KG1 (cell line): ENCODE data around the gene ZHX3.

ENCODE experiments used
- DNase-seq: peaks from one replicate; lab custom pipeline; 2025; lab: John Stamatoyannopoulos, UW

Gene ZHX3

GRCh38 chr20:41300383-41300782, 17.1 kb downstream of the ZHX3 start:
- DNase-seq: no peak

- DNase-seq: no peak
These were observed 17.6 kb downstream of the ZHX3 start for GRCh38 chr20:41299899-41300298.

GRCh38 chr20:41293269-41294037, 24.1 kb downstream of the ZHX3 start:
- DNase-seq: no peak

GRCh38 chr20:41290804-41291389, 26.6 kb downstream of the ZHX3 start:
- DNase-seq: no peak

DNA sequence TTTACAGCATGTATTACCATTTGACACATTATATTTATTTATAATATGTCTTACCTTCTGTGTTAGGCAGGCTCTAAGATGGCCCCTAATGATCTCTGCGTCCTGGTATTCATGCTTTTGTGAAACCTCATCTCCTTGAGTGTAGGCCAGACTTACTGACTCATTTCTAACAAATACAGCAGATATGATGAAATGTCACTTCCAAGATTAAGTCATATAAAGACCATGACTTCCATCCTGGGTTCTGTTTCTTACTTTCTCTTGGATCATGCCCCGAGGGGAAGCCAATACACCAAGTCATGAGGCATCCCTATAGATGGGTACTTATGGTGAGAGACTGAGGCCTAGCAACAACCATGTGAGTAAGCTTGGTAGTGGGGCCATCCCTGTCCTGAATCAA, 30.2 kb downstream of the ZHX3 start:
- no peak for DNase-seq

DNA sequence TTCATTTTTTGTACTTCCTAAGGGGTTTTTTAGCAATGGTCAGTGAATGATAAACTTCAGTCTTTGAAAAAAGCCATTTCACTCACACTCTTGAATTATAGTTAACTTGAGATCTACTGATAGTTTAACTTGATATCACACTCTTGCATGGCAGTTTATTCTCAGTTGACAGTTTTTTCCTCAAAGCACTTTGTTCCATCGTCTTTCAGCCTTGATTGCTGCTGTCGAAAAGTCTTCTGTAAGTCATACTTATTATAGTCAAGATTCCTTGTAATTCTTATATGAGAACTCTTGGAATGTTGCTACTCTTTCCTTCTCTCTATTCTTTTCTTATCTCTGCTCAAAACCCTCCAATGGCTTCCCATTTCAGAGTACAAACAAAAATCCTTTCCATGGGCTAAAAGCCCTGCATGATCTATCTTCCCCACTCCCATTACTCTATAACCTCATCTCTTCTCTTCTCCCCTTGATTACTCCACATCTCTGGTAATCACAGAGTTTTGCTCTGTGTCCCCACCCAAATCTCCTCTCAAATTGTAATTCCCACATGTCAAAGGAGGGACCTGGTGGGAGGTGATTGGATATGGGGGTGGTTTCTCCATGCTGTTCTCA, 31.2 kb downstream of the ZHX3 start:
- DNase-seq: no peak

GRCh38 chr20:41279546-41280225, 37.8 kb downstream of the ZHX3 start:
- DNase-seq: no peak

DNA sequence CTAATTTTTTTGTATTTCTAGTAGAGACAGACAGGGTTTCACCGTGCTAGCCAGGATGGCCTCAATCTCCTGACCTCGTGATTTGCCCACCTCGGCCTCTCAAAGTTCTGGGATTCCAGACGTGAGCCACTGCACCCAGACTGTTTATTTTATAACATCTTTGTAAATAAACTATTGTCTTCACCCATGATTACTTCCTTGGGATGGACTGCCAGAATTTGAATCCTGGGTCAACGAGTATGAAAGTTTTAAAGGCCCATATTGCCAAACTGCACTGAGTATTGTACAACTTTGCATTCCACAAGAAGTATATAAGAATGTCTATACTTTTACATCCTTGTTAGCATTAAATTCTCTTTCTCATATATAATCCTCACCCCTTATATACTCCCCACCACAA, 38.6 kb downstream of the ZHX3 start:
- DNase-seq: no peak

DNA sequence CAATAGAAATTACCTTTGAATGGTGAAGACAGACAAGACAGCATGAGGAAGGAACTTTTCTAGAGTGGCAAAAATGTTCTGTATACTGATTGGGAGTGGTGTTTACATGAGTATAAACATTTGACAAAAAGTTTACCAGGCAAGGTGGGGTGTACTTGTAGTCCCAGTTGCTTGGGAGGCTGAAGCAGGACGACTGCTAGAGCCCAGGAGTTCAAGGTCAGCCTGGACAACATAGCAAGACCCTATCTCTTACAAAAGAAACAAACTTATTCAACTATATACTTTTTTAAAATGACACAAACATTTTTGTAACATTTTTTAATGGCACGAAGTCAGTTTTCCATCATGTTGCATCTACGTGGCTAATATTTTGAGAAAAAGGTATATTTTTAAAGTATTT, 40.5 kb downstream of the ZHX3 start:
- no peak for DNase-seq

DNA sequence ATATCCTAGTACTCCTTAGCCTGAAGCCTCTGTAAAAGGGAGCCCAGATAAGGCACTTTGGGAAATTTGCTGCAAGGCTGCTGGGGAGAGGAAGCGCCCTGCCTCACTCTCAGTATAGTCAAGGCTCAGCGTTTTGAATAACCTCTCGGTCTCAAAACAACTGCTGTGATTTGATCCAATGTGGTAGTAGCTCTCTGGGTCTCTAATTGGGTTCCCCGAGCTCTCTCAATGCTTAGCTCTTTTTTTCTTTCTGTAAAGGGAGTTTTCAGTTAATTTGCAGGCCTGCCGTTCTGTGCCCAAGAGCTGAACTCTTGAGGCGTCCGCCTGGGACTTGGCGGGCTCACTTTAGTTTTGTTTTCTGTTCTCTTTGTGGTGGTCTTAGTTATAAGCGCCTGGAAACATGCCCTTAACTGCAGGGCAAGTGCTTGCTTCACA, 41.2 kb downstream of the ZHX3 start:
- no peak for DNase-seq

DNA sequence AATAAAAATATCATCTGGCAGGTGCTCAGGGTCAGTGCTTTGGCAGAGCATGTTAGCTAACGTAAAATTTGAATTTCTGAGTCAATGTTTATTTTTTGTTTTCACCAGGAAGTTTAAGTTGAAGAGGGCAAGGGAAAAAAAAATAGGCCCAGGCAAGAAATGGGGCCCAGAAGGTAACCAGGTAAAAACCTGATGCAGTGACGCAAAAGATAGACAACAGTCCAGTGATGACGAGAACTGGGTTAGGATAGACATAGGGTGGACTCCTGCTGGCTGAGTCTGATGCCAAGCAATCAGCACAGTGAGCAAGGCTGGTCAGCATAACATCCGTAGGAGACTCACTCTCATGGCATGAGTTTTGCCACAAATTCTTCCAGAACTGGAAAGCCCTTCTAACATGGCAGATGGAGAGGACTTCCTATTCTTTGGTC, 42.2 kb downstream of the ZHX3 start:
- DNase-seq: no peak

DNA sequence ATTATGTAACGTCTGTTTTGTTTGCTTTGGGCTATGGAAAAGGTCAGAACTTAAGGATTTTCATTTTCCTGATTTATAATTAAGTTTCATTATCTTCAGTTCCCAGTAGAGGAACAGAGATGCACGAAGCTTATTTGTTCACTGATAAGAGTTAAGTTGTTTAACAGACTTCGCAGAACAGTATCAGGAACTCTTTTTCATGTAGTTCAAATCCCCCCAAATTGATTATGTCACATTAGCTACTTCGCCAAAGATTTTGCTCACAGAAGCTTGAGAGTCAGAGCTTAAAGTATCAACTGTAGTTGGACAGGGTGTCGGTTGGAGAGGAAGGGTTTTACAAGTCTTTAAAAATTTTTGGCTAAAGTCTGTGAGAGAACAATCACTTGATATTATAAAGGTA, 43.4 kb downstream of the ZHX3 start:
- no peak for DNase-seq

DNA sequence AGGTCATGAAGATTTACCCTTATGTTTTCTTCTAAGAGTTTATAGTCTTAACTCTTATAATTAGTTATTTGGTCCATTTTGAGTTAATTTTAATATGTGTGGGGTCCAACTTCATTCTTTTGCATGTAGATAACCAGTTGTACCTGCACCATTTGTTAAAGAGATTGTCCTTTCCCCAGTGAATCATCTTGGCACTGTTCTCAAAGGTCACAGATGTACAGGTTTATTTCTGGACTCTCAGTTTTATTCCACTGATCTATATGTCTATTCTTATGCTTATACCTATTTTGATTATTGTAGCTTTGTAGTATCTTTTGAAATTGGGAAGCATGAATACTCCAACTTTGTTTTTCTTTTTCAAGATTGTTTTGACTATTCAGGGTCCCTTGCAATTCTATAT, 44.1 kb downstream of the ZHX3 start:
- no peak for DNase-seq

DNA sequence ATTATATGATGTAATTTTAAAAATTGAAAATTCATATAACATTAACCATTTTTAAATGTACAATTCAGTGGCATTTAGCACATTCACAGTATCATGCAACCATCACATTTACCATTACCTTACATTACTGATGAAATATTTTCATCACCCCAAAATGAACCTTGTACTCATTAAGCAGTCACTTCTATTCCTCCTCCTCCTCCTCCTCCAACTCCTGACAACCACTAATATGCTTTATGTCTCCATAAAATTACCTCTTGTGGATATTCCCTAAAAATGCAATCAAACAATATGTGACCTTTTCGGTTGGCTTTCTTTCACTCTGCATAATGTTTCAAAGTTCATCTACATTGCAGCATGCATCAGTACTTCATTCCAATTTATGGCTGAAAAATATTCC, 45.2 kb downstream of the ZHX3 start:
- no peak for DNase-seq

GRCh38 chr20:41268917-41269652, 48.4 kb downstream of the ZHX3 start:
- DNase-seq: no peak

- no peak for DNase-seq
These were observed 49.1 kb downstream of the ZHX3 start for GRCh38 chr20:41268402-41268801.

DNA sequence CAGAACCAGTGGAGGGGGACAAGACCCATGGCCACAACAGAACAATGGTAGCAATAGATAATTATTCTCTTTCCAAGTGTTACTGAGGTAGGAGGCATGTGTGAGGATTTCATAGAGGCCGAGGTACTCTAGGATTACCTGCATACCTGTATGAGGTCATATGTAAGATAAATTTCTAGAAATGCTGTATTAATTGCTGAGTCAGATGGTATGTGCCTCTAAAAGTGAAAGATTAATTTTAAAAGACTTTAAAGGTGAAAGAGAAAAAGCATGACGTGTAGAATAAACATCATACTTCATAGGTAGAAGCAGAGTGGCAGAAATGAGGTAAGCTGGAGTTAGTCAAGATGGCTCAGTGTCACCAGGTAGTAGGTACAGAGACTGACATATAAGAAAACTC, 51.6 kb downstream of the ZHX3 start:
- DNase-seq: no peak

- DNase-seq: no peak
These were observed 52.7 kb downstream of the ZHX3 start for GRCh38 chr20:41264819-41265218.

- no peak for DNase-seq
These were observed 55.5 kb downstream of the ZHX3 start for GRCh38 chr20:41261790-41262717.

GRCh38 chr20:41261260-41261659, 56.3 kb downstream of the ZHX3 start:
- no peak for DNase-seq

GRCh38 chr20:41260734-41261220, 56.8 kb downstream of the ZHX3 start:
- DNase-seq: no peak
